H1 (cell line): ENCODE data around the gene CPSF4L. TPM values are rescaled to one million over a fixed set of nuclear protein-coding genes. Genes with fewer than 3 reads are reported as not detected.

Experiments
- CTCF ChIA-PET: fragments of 300-600 bp; sonication (Branson Sonifier 250); formaldehyde crosslinking; loops from one replicate; lab custom pipeline; 2021; ENCODE audit not compliant: partially characterized antibody; lab: Charles Lee
- POLR2A ChIA-PET: fragments of 300-600 bp; sonication (Branson Sonifier 250); formaldehyde crosslinking; loops from one replicate; lab custom pipeline; 2021; ENCODE audit warnings: inconsistent platforms; ENCODE audit not compliant: partially characterized antibody; lab: Charles Lee
- DNase-seq, 2 experiments: peaks; one replicate each; pipeline versions ENCODE4 v3.0.0 to v3.0.0-alpha.2; 2010 to 2022; ENCODE audit warnings: low spot score in 2 of 2, low read depth in 1 of 2, mixed read lengths in 1 of 2
- FAIRE-seq: peaks from 2 replicates; lab custom pipeline; 2011; peaks lifted over from hg19 to GRCh38; lab: Jason Lieb, UNC
- H2AFZ ChIP-seq: 2 replicates; pipeline ENCODE4 v1.8.1; 2012; ENCODE audit warnings: low read length, inconsistent platforms
- H2AK5ac ChIP-seq: 2 replicates; pipeline ENCODE4 v1.6.1; 2013; ENCODE audit warnings: low read depth, low read length
- H2BK120ac ChIP-seq: replicated peaks from 2 replicates; pipeline ENCODE3; 2013; ENCODE audit warnings: low read depth, low read length, inconsistent platforms
- H2BK12ac ChIP-seq: 2 replicates; pipeline ENCODE4 v1.6.1; 2013; ENCODE audit warnings: low read depth, low read length
- H2BK15ac ChIP-seq: 2 replicates; pipeline ENCODE4 v1.6.1; 2013; ENCODE audit warnings: low read length
- H2BK20ac ChIP-seq: 2 replicates; pipeline ENCODE4 v1.6.1; 2013; ENCODE audit warnings: low read length
- H2BK5ac ChIP-seq: 2 replicates; pipeline ENCODE4 v1.6.1; 2013; ENCODE audit warnings: low read depth, low read length
- H3K14ac ChIP-seq: 2 replicates; pipeline ENCODE4 v1.6.1; 2013; ENCODE audit warnings: inconsistent platforms; ENCODE audit not compliant: insufficient read length
- H3K18ac ChIP-seq: 2 replicates; pipeline ENCODE4 v1.6.1; 2013; ENCODE audit warnings: low read length; ENCODE audit errors: extremely low read depth
- H3K23ac ChIP-seq: 2 replicates; pipeline ENCODE4 v1.6.1; 2013; ENCODE audit warnings: inconsistent platforms; ENCODE audit not compliant: insufficient read length
- H3K23me2 ChIP-seq: 2 replicates; pipeline ENCODE4 v1.6.1; 2013; ENCODE audit warnings: low read depth, low read length
- H3K27ac ChIP-seq: 2 replicates; pipeline ENCODE4 v1.6.1; 2011; ENCODE audit warnings: low read depth, low read length, inconsistent platforms
- H3K27me3 ChIP-seq, 4 experiments: replicated peaks in 1 of 4; 1 replicate in 1 of 4; 2 replicates in 3 of 4; pipeline versions ENCODE4 v1.6.1 to v1.8.1; 2011 to 2013; ENCODE audit warnings: low read length in 3 of 4, mild to moderate bottlenecking in 3 of 4, inconsistent platforms in 2 of 4, mixed read lengths in 2 of 4, moderate library complexity in 1 of 4; ENCODE audit not compliant: control insufficient read depth in 3 of 4, insufficient read depth in 3 of 4; ENCODE audit errors: extremely low read depth in 1 of 4
- H3K36me3 ChIP-seq, 4 experiments: 2 replicates each; pipeline versions ENCODE4 v1.6.1 to v1.8.1; 2011 to 2013; ENCODE audit warnings: mild to moderate bottlenecking in 4 of 4, low read length in 3 of 4, moderate library complexity in 2 of 4, control low read depth in 1 of 4, inconsistent platforms in 1 of 4; ENCODE audit not compliant: insufficient read depth in 4 of 4, control insufficient read depth in 2 of 4
- H3K4ac ChIP-seq: replicated peaks from 2 replicates; pipeline ENCODE3; 2013; ENCODE audit warnings: low read length, low read depth, mixed read lengths, inconsistent platforms; ENCODE audit not compliant: insufficient read length
- H3K4me1 ChIP-seq, 4 experiments: replicated peaks in 1 of 4; 1 replicate in 1 of 4; 2 replicates in 3 of 4; pipeline versions ENCODE4 v1.6.1 to v1.8.1; 2011 to 2013; ENCODE audit warnings: low read length in 3 of 4, inconsistent platforms in 2 of 4, mixed read lengths in 1 of 4; ENCODE audit not compliant: insufficient read depth in 4 of 4, control insufficient read depth in 3 of 4
- H3K4me2 ChIP-seq, 2 experiments: 2 replicates each; pipeline versions ENCODE4 v1.6.1 to v1.8.1; 2011 to 2013; ENCODE audit warnings: low read depth in 2 of 2, low read length in 2 of 2, control low read depth in 1 of 2, inconsistent platforms in 1 of 2, mild to moderate bottlenecking in 1 of 2; ENCODE audit not compliant: insufficient read depth in 1 of 2
- H3K4me3 ChIP-seq, 4 experiments: fragments of 200-600, 300-600 bp in 1 of 4; sonication (generic), shearing (Covaris generic), sonication (Bioruptor Twin) in 1 of 4; 2 replicates each; pipeline versions ENCODE4 v1.5.1 to v1.8.1; 2011 to 2016; ENCODE audit warnings: low read length in 4 of 4, low read depth in 3 of 4, control low read depth in 2 of 4, inconsistent platforms in 2 of 4, mild to moderate bottlenecking in 2 of 4, mixed read lengths in 1 of 4, moderate library complexity in 1 of 4; ENCODE audit not compliant: insufficient read depth in 2 of 4; ENCODE audit errors: extremely low read depth in 1 of 4
- H3K56ac ChIP-seq: replicated peaks from 2 replicates; pipeline ENCODE3; 2013; ENCODE audit warnings: low read depth, mild to moderate bottlenecking, mixed read lengths, low read length, inconsistent platforms; ENCODE audit not compliant: insufficient read length
- H3K79me1 ChIP-seq: 2 replicates; pipeline ENCODE4 v1.6.1; 2013; ENCODE audit warnings: low read depth, low read length, control low read depth
- H3K79me2 ChIP-seq, 2 experiments: 2 replicates each; pipeline versions ENCODE4 v1.6.1 to v1.8.1; 2012 to 2013; ENCODE audit warnings: low read length in 2 of 2, mild to moderate bottlenecking in 2 of 2, inconsistent platforms in 1 of 2; ENCODE audit not compliant: insufficient read depth in 2 of 2, control insufficient read depth in 1 of 2
- H3K9ac ChIP-seq, 4 experiments: replicated peaks in 1 of 4; 1 replicate in 1 of 4; 2 replicates in 3 of 4; pipeline versions ENCODE4 v1.6.1 to v1.8.1; 2011 to 2013; ENCODE audit warnings: low read depth in 3 of 4, low read length in 3 of 4, control low read depth in 2 of 4, mild to moderate bottlenecking in 2 of 4, moderate library complexity in 2 of 4, inconsistent platforms in 1 of 4; ENCODE audit errors: extremely low read depth in 1 of 4
- H3K9me3 ChIP-seq, 2 experiments: 2 replicates each; pipeline versions ENCODE4 v1.6.1 to v1.8.1; 2012 to 2013; ENCODE audit warnings: mild to moderate bottlenecking in 2 of 2, moderate library complexity in 2 of 2, control low read depth in 1 of 2, inconsistent platforms in 1 of 2, low read depth in 1 of 2, low read length in 1 of 2, mixed read lengths in 1 of 2; ENCODE audit not compliant: insufficient read depth in 2 of 2
- H4K20me1 ChIP-seq, 2 experiments: replicated peaks in 1 of 2; 2 replicates each; pipeline versions ENCODE3 to v1.8.1; 2011 to 2013; ENCODE audit warnings: inconsistent platforms in 2 of 2, low read length in 2 of 2, mild to moderate bottlenecking in 1 of 2; ENCODE audit not compliant: insufficient read depth in 2 of 2, control insufficient read depth in 1 of 2
- H4K5ac ChIP-seq: 2 replicates; pipeline ENCODE4 v1.6.1; 2013; ENCODE audit warnings: low read length, low read depth, mixed read lengths, inconsistent platforms; ENCODE audit not compliant: insufficient read length
- H4K8ac ChIP-seq: 2 replicates; pipeline ENCODE4 v1.8.0; 2013; ENCODE audit warnings: mild to moderate bottlenecking, moderate library complexity, low read length, inconsistent platforms; ENCODE audit not compliant: insufficient read depth; ENCODE audit errors: extremely low read depth
- H4K91ac ChIP-seq: replicated peaks from 2 replicates; pipeline ENCODE3; 2013; ENCODE audit warnings: low read length, mixed read lengths, inconsistent platforms; ENCODE audit not compliant: insufficient read length
- POLR2AphosphoS5 ChIP-seq: IDR thresholded peaks from 2 replicates; pipeline ENCODE4 v1.6.1; 2011; ENCODE audit warnings: low read depth, low read length
- WGBS, 2 experiments: shearing (Covaris generic) in 1 of 2; methylation state at CpG; one replicate each; pipeline versions ENCODE4 v1.1.6 to v1.1.7; 2013 to 2015; ENCODE audit warnings: low lambda C conversion rate in 2 of 2, mixed read lengths in 2 of 2, inconsistent platforms in 1 of 2, low coverage in 1 of 2, missing lambda C conversion rate in 1 of 2; ENCODE audit not compliant: insufficient replicate concordance in 2 of 2, insufficient coverage in 1 of 2, insufficient read length in 1 of 2; ENCODE audit errors: extremely low coverage in 1 of 2, missing lambda C conversion rate in 1 of 2; 5-methylcytosine and 5-hydroxymethylcytosine counted together
- polyA plus RNA-seq, 7 experiments: library from polyadenylated mRNA; depleted of rRNA in 3 of 7; stranded (reverse) in 5 of 7; unstranded in 2 of 7; fragments of >200 nt in 5 of 7; fragments of 200-250 nt in 2 of 7; gene quantifications; 1 replicate in 5 of 7; 2 replicates in 1 of 7; 4 replicates in 1 of 7; pipeline versions ENCODE4 v1.2.1 to v1.2.3, GENCODE V29; 2011 to 2013; ENCODE audit warnings: missing spikeins in 2 of 7, mixed read lengths in 2 of 7
- total RNA-seq: library from RNA; stranded (reverse); fragmentation: NEBNext Ultra II Directional; extraction: Animal tissue kit (Norgen Biotek cat#: 25700); gene quantifications from 2 replicates; pipeline ENCODE4 v1.2.1, GENCODE V29; 2021

The CPSF4L gene
- total and polyA plus RNA-seq, 2 of the 8 experiments (the other 6 are each of a cell fraction or from before 2014, with no cell fraction given), result not detected

GRCh38 chr17:73237714-73238113 lies 24.0 kb downstream of the CPSF4L start:
- H2BK15ac ChIP-seq, result no peak overlapping the region
- no peak for FAIRE-seq
- no peak overlapping the region for H3K14ac ChIP-seq
- H2BK20ac ChIP-seq, result no peak overlapping the region
- peaks cover 0 to 5% of the 10 kb centered on the region in 2 experiments for H4K20me1 ChIP-seq
- H3K23ac ChIP-seq, result no peak overlapping the region
- H3K9me3 ChIP-seq, result no peaks in the 10 kb centered on the region
- H4K5ac ChIP-seq, result no peak overlapping the region
- no peak overlapping the region for H3K4me3 ChIP-seq
- no peak overlapping the region for H2BK5ac ChIP-seq
- H4K8ac ChIP-seq, result no peak overlapping the region
- no peak overlapping the region for H3K56ac ChIP-seq
- peaks cover 6% of the 10 kb centered on the region for H3K23me2 ChIP-seq
- peaks cover 11 to 47% (median 19%) of the 10 kb centered on the region in 4 experiments; a peak in 6 of 8 replicates for H3K36me3 ChIP-seq
- H2BK12ac ChIP-seq, result no peak overlapping the region
- H3K27ac ChIP-seq, result no peak overlapping the region
- no peak overlapping the region for H4K91ac ChIP-seq
- WGBS, 2 experiments, result 89% methylated on average over 6 of the region's 6 CpGs; no CpG with 5 or more reads in 1 of the 2 experiments
- POLR2A ChIA-PET, result interaction anchor here (0.7 kb wide), 1 partner anchor 474 kb away, joined by 5 read pairs; no protein-coding TSS in a partner anchor
- peaks cover 0 to 42% of the 10 kb centered on the region in 2 experiments; a peak in 2 of 4 replicates for H3K79me2 ChIP-seq
- H2AFZ ChIP-seq, result no peak overlapping the region
- no peak for DNase-seq
- H3K79me1 ChIP-seq, result peaks cover 4% of the 10 kb centered on the region; the same call in 1 of the 2 replicates
- H2BK120ac ChIP-seq, result no peak overlapping the region
- H3K9ac ChIP-seq, result peak overlapping the region in 1 of 4 experiments; percentile 13; a peak in 1 of 7 replicates
- no peak overlapping the region for H2AK5ac ChIP-seq
- H3K18ac ChIP-seq, result no peak overlapping the region
- H3K27me3 ChIP-seq, result no peaks in the 10 kb centered on the region
- H3K4me2 ChIP-seq, result peak overlapping the region in 1 of 2 experiments; percentile 17; a peak in 1 of 4 replicates
- no peak overlapping the region for H3K4ac ChIP-seq
- CTCF ChIA-PET, result interaction anchor here (0.6 to 4.0 kb wide), 5 partner anchors 18 to 851 kb away, joined by 3 to 15 read pairs (median 3); no protein-coding TSS in a partner anchor
- H3K4me1 ChIP-seq, result peaks cover 0 to 4% (median 1%) of the 10 kb centered on the region in 4 experiments; a peak in 4 of 7 replicates
- TF ChIP-seq POLR2AphosphoS5, result no peak
